CD4-positive, alpha-beta T cell treated with Interferon alpha-2 for 1 hour (primary cell): ENCODE data around the gene HUNK.
"Not testable (repeated sequence)": the region's sequence is repeated elsewhere in the genome, so short reads cannot be mapped to it uniquely, and the experiment has no call there.

Experiments
- DNase-seq, 2 donors: peaks; one replicate each; pipeline ENCODE4 v3.0.0-alpha.2; 2020 to 2022

The HUNK gene

GRCh38 chr21:32007456-32007855 lies 134.6 kb downstream of the HUNK start:
- no peak for DNase-seq

GRCh38 chr21:32008714-32009113 lies 135.9 kb downstream of the HUNK start:
- no peak for DNase-seq

- no peak for DNase-seq
Measured at GRCh38 chr21:32009263-32009662, 136.4 kb downstream of the HUNK start.

- no peak for DNase-seq
Measured at GRCh38 chr21:32015461-32016139, 142.8 kb downstream of the HUNK start.

GRCh38 chr21:32018381-32018780 lies 145.6 kb downstream of the HUNK start:
- no peak for DNase-seq

GRCh38 chr21:32020564-32020963 lies 147.7 kb downstream of the HUNK start:
- no peak for DNase-seq

- DNase-seq = no peak
Measured at GRCh38 chr21:32021319-32021994, 148.6 kb downstream of the HUNK start.

- no peak for DNase-seq
Measured at GRCh38 chr21:32022146-32022545, 149.3 kb downstream of the HUNK start.

GRCh38 chr21:32030146-32030652 lies 157.4 kb downstream of the HUNK start:
- DNase-seq = no peak

- no peak for DNase-seq
Measured at GRCh38 chr21:32034850-32035249, 162.0 kb downstream of the HUNK start.

GRCh38 chr21:32035617-32036016 lies 162.8 kb downstream of the HUNK start:
- DNase-seq = no peak

GRCh38 chr21:32036756-32037155 lies 163.9 kb downstream of the HUNK start:
- no peak for DNase-seq

GRCh38 chr21:32038751-32039150 lies 165.9 kb downstream of the HUNK start:
- not testable (repeated sequence) for DNase-seq

GRCh38 chr21:32043458-32043857 lies 170.6 kb downstream of the HUNK start:
- no peak for DNase-seq

- DNase-seq = no peak
Measured at GRCh38 chr21:32044205-32045180, 171.7 kb downstream of the HUNK start.

GRCh38 chr21:32046191-32046590 lies 173.4 kb downstream of the HUNK start:
- no peak for DNase-seq

GRCh38 chr21:32048353-32048752 lies 175.5 kb downstream of the HUNK start:
- no peak for DNase-seq
